Frontal cortex (tissue), 4 donors: ENCODE data around the gene NOTCH1. TPM values are rescaled to one million over a fixed set of nuclear protein-coding genes. Genes with fewer than 3 reads are reported as not detected.

Experiments used
- DNase-seq, 2 donors: peaks; one replicate each; pipeline ENCODE4 v3.0.0; 2012; ENCODE audit warnings: low spot score in 2 of 2
- FAIRE-seq: peaks from 2 replicates; lab custom pipeline; 2012; peaks lifted over from hg19 to GRCh38; lab: Jason Lieb, UNC
- total RNA-seq: library from RNA; depleted of rRNA; stranded (reverse); fragments of >200 nt; gene quantifications from one replicate; pipeline ENCODE4 v1.2.3, GENCODE V29; 2014
- donor health status: control.
- donor health status: control.
- donor health status: control.

NOTCH1 gene
- total RNA-seq, 1 donor from 2014 or later, result 15.9 TPM

- DNase-seq (no peak), FAIRE-seq (no peak)
Measured at GRCh38 chr9:136508729-136509500, 36.9 kb downstream of the NOTCH1 start.

GRCh38 chr9:136507992-136508375 lies 37.9 kb downstream of the NOTCH1 start:
- DNase-seq (no peak), FAIRE-seq (no peak)

- DNase-seq (no peak), FAIRE-seq (no peak)
Measured at GRCh38 chr9:136507221-136507991, 38.4 kb downstream of the NOTCH1 start.

- DNase-seq (no peak), FAIRE-seq (no peak)
Measured at GRCh38 chr9:136506425-136506824, 39.4 kb downstream of the NOTCH1 start.

- FAIRE-seq (no peak), DNase-seq (no peak)
Measured at GRCh38 chr9:136505406-136506403, 40.1 kb downstream of the NOTCH1 start.

GRCh38 chr9:136504512-136505348 lies 41.1 kb downstream of the NOTCH1 start:
- DNase-seq, result no peak
- no peak for FAIRE-seq

- FAIRE-seq (no peak), DNase-seq (no peak)
Measured at GRCh38 chr9:136502940-136503550, 42.8 kb downstream of the NOTCH1 start.

GRCh38 chr9:136502196-136502595 lies 43.7 kb downstream of the NOTCH1 start:
- DNase-seq (no peak), FAIRE-seq (no peak)

GRCh38 chr9:136501686-136502085 lies 44.2 kb downstream of the NOTCH1 start:
- FAIRE-seq (no peak), DNase-seq (no peak)

GRCh38 chr9:136499935-136500910 lies 45.6 kb downstream of the NOTCH1 start:
- no peak for FAIRE-seq
- no peak for DNase-seq

- FAIRE-seq (no peak), DNase-seq (no peak)
Measured at GRCh38 chr9:136499071-136499934, 46.5 kb downstream of the NOTCH1 start.

- DNase-seq (no peak), FAIRE-seq (no peak)
Measured at GRCh38 chr9:136497916-136498695, 47.7 kb downstream of the NOTCH1 start.

GRCh38 chr9:136496801-136497620 lies 48.8 kb downstream of the NOTCH1 start:
- FAIRE-seq (no peak), DNase-seq (no peak)

GRCh38 chr9:136496181-136496580 lies 49.7 kb downstream of the NOTCH1 start:
- DNase-seq (no peak), FAIRE-seq (no peak)

- no peak for FAIRE-seq
- no peak for DNase-seq
Measured at GRCh38 chr9:136495238-136495800, 50.5 kb downstream of the NOTCH1 start.
